Activated CD4-positive, CD25-positive, alpha-beta regulatory T cell (primary cell): Measurements from ENCODE around the gene DDT.
"Not testable (repeated sequence)": the region's sequence is repeated elsewhere in the genome, so short reads cannot be mapped to it uniquely, and the experiment has no call there.

Experiments
- DNase-seq, 4 experiments: peaks; one replicate each; lab custom pipeline; 2025; lab: John Stamatoyannopoulos, UW

DDT gene

DNA sequence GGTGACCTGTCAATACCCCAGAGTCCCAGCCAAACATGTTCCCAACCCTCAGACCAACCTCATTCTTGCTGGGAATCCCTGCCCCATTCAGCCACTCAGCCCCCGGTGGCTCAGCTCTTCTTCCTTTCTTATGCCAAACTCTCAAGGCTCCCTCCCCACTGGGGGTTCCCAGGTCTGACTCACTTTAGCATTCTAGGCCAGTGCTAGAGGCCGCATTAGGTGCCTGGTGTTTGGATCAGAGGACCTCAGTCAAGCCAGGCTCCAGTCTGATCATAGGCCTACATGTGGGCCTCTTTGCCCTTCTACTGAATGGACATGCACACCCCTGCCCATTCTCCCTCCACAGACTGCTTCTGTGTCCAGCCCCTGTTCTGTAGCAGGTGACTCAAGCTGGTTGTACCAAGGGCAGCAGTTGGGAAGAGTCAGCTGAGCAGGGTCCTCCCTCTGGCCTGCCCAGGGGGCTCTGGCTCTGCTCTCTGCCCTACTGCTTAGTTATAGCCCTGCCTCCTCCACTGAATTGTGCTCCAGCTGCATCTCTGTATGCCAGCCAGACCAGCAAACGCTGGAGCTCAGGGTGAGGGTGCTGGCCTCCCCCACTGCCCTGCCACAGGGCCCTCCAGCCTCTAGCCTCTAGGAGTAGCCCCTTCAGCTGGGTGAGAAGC lies 15.5 kb upstream of the DDT start:
- not testable (repeated sequence) for DNase-seq

DNA sequence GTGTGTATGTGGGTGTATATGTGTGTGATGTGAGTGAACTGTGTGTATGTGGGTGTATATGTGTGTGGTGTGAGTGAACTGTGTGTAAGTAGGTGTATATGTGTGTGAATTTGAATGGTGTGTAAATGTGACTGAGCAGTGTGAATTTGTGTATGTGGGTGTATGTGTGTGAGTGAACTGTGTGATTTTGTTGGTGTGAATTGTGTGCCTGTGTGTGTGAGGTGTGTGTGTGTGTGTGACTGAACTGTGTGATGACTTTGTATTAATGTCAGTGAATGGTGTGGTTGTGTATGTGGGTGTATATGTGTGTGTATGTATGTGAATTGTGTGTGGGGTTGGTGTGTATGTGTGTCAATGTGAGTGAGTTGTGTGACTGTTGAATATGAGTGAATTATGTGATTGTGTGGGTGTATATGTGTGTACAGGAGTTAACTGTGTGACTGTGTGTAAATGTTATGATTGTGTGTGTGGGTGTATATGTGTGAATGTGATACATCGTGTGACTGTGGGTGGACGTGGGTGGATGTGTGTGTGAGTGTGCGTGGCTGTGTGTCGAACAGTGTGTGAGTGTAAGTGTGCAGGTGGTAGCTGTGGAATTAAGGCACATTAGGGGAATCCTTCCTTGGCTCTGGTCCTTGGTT lies 12.4 kb upstream of the DDT start:
- DNase-seq, result not testable (repeated sequence)

DNA sequence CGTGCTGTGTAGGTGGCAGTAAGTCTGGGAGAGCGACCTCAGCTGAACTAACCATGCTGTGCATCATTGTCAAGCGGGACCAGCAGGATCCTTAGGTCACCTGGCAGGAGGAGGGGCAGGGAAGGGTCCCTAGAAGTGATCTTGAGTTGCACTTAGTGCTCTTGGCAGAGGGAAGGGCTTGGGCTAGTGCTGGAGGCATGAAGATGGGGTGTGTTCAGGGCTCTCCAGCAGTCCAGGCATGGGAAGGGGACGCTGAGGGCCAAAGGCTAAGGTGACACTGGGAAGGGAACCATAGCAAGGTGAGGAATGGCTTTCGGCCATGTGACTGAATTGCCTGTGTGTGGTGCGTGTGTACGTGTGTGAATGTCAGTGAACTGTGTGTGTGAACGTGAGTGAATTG lies 11.8 kb upstream of the DDT start:
- DNase-seq, result not testable (repeated sequence)

DNA sequence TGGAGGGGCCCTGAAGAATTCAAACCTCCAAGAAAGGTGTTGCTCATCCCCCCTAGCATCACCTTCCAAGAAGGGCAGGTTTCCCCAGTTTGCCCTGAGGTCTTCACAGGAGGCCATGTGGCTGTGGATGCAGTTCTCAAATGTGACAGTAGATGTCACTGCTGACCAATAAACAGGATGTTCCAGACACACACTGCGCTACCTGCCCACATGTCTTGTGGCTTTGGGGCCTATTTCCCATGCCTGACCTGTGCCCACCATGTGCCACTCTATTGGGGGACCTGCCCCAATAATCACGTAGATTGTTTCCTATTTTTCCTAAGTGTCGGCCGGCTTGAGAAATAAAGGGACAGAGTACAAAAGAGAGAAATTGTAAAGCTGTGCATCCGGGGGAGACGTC lies 10.2 kb upstream of the DDT start:
- peak in 2 of 4 experiments; percentile 27 to 55 for DNase-seq

DNA sequence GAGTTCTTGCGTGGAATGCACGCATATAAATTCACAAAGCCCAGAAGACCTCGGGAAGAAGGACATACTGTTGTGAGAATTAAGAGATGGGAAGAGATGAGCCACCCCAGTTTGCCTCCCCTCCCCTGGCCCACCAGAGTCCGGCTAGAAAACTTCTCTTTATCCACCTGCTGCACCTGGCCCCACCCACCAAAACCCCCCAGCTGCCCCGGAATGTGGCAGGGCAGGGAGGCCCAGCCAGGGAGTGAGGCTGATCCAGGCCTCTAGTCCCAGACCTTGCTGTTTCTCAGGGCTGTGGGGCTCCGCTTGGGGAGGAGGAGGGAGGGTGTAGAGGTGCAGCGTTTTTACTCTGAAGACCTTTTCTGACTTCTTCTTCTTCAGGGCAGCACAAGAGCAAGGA lies 6.3 kb upstream of the DDT start:
- DNase-seq, result not testable (repeated sequence)

DNA sequence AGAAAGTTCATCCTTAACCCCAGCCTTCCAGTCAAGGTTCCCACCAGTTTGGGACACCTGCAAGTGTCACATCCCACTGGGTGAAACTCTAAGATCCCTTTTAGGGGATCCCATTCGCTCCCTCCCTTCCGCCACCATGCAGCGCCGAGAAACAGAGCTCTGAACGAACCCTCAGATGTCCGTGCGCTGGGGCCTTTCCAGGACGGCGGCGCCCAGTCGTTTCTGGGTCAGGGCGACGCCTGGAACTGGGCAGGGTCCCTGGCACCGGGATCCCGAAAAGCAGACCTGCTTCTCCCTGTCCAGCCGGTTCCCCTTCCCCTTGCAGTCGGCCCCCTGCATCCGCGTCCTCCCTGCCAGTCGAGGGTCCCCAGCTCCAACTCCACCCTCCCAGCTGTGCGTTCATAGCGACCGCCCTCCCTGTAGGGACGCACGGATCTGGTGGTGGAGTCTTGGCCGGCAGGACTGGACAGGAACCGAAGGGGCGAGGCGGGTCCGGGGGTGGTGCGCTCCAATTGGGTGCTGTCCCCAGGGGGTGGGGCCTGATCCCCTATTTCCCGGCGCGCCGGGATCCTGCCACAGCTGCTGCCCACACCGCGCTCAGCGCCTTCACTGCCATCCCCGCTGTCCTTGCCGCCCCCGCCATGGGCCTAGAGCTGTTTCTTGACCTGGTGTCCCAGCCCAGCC lies 5.5 kb upstream of the DDT start, which contains the start of gene GSTT2:
Gene GSTT2, plus strand, starts transcription at position 578 of the 684 bp plus-strand sequence.
- DNase-seq, result not testable (repeated sequence)

DNA sequence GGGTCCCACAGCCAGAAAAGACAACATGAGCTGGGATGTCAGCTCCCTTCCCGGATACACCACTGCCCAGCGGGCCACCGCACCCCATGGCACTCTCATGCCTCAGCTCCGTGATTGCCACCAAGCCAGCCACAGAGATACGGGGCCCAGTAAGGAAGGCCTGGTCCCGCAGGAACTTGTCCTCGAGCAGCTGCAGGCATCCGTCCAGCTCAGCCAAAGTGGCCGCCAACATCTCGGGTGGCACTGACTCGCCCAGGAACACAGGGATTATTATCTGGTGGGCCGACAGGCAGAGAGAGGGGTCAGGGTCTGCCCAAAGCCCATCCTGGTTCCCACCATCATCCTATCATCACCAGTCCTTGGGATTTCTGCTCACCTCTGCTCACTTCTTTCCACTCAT lies 3.1 kb upstream of the DDT start:
- not testable (repeated sequence) for DNase-seq

DNA sequence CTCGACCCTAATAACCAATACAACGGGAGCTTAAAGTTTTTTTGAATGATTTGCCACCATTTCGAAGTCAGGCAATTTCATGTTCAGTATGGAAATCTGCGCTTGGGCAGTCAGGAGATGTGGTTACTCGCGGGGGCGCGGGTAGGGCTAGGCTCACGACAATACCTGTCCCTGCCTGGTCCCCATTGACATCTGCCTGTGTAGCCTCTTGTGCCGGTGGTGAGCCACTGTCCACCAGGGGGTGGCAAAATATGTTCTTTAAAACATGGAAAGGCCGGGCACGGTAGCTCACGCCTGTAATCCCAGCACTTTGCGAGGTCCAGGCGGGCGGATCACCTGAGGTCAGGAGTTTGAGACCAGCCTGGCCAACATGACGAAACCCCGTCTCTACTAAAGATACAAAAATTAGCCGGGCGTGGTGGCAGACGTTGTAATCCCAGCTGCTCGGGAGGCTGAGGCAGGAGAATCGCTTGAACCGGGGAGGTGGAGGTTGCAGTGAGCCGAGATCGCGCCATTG lies 653 bp upstream of the DDT start:
- not testable (repeated sequence) for DNase-seq

DNA sequence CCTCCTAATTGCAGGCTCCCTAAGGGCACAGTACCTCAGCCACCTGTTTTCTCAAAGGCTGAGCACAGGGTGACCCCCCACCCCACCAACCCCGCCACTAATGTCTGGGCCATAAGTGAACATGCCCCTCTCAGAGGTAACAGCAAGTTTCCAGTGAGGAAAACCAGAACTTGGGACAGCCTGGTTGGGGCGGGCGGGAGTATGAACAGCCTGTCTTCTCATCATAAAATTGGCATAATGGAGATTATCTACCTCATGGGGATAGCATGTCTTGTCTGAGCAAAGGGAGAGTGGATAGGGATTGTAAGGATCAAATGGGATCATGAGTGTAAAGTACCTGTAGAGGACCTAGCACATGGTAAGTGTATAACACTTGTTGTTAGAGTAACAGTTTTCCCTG lies 2.3 kb downstream of the DDT start:
- not testable (repeated sequence) for DNase-seq

DNA sequence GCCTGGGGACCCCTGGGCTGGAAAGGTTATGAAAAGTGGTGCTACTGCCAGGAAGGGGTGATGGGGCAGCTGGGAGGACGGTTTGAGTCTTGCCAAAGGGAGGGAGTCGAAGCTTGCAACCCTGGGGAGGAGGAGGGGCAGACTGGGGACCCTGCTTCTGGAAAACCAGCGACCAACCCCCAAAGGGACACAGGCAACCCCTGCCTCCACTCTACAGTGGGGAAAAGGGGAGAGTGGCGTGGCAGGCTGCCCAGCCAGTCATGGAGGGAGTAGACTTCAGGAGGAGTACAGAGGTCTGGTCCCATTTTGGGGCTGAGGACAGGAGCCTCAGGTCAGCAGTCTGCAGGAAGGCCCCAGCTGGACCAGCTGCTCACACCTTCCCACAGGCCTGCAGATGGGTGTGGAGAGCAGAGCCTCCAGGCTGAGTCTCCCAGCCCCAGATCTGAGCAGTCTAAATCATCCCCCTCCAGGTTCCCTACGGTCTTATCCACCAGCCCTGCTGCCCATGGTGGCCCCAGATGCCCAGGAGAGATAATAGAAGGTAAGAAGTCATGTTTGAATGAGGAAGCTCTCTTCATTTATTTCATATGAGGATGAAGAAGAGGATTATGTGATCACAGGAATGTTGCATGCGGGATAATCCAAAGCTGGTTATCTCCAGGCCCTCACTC lies 3.3 kb downstream of the DDT start:
- DNase-seq, result no peak

DNA sequence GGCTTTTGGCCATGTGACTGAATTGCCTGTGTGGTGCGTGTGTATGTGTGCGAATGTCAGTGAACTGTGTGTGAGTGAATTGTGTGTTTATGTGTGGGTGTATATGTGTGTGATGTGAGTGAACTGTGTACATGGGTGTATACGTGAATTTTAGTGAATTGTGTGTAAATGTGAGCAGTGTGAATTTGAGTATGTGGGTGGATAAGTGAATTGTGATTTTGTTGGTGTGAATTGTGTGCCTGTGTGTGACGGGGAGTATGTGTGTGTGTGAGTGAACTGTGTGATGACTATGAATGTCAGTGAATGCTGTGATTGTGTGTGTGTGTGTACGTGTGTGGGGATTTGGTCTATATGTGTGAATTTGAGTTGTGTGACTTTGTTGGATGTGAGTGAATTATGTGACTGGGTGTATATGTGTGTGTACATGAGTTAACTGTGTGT lies 4.0 kb downstream of the DDT start:
- no peak for DNase-seq

DNA sequence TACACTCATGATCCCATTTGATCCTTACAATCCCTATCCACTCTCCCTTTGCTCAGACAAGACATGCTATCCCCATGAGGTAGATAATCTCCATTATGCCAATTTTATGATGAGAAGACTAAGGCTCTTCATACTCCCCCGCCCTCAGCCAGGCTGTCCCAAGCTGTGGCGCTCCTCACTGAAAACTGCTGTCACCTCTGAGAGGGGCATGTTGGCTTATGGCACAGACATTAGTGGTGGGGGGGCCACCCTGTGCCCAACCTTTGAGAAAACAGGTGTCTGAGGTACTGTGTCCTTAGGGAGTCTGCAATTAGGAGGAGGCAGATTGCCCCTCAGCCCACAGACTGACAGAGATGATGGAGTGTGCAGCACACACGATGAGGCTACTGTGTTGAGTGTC lies 5.2 kb downstream of the DDT start:
- DNase-seq, result no peak

DNA sequence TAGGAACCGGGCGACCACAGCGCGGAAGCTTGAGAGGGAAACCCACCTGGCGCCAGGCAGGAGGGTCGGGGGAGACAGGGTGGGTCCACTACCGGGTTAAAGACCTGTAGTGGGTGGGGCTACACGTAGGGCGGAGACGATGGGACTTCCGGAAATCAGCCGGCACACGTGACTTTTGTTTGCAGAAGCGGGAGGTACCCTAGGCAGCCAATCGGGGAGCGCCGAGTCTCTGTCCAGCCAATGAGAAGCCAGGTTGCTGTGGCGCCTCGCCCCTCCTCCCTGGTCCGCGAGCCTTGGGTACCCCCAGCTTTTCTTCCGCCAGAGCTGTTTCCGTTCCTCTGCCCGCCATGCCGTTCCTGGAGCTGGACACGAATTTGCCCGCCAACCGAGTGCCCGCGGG lies 7.7 kb downstream of the DDT start, which contains the start of gene DDTL:
Gene DDTL, plus strand, starts transcription at position 321 of the 400 bp plus-strand sequence. Its CDS starts 27 bp downstream, at position 348.
- not testable (repeated sequence) for DNase-seq

DNA sequence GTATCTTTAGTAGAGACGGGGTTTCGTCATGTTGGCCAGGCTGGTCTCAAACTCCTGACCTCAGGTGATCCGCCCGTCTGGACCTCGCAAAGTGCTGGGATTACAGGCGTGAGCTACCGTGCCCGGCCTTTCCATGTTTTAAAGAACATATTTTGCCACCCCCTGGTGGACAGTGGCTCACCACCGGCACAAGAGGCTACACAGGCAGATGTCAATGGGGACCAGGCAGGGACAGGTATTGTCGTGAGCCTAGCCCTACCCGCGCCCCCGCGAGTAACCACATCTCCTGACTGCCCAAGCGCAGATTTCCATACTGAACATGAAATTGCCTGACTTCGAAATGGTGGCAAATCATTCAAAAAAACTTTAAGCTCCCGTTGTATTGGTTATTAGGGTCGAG lies 8.1 kb downstream of the DDT start:
- not testable (repeated sequence) for DNase-seq

DNA sequence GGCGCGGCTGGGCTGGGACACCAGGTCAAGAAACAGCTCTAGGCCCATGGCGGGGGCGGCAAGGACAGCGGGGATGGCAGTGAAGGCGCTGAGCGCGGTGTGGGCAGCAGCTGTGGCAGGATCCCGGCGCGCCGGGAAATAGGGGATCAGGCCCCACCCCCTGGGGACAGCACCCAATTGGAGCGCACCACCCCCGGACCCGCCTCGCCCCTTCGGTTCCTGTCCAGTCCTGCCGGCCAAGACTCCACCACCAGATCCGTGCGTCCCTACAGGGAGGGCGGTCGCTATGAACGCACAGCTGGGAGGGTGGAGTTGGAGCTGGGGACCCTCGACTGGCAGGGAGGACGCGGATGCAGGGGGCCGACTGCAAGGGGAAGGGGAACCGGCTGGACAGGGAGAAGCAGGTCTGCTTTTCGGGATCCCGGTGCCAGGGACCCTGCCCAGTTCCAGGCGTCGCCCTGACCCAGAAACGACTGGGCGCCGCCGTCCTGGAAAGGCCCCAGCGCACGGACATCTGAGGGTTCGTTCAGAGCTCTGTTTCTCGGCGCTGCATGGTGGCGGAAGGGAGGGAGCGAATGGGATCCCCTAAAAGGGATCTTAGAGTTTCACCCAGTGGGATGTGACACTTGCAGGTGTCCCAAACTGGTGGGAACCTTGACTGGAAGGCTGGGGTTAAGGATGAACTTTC lies 13.0 kb downstream of the DDT start, which contains the start of gene GSTT2B:
Gene GSTT2B, minus strand, starts transcription at position 112 of the 688 bp plus-strand sequence. Its CDS starts 64 bp downstream, at position 48.
- DNase-seq, result not testable (repeated sequence)

DNA sequence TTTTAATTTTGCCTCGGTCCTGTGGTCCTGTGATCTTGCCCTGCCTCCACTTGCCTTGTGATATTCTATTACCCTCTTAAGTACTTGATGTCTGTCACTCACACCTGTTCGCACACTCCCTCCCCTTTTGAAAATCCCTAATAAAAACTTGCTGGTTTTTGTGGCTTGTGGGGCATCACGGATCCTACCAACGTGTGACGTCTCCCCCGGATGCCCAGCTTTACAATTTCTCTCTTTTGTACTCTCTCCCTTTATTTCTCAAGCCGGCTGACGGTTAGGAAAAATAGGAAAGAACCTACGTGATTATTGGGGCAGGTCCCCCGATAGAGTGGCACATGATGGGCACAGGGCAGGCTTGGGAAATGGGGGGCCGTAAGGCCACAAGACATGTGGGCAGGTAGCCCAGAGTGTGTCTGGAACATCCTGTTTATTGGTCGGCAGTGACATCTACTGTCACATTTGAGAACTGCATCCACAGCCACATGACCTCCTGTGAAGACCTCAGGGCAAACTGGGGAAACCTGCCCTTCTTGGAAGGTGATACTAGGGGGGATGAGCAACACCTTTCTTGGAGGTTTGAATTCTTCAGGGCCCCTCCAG lies 17.8 kb downstream of the DDT start:
- peak; percentile 39 to 76 (median 52) for DNase-seq

DNA sequence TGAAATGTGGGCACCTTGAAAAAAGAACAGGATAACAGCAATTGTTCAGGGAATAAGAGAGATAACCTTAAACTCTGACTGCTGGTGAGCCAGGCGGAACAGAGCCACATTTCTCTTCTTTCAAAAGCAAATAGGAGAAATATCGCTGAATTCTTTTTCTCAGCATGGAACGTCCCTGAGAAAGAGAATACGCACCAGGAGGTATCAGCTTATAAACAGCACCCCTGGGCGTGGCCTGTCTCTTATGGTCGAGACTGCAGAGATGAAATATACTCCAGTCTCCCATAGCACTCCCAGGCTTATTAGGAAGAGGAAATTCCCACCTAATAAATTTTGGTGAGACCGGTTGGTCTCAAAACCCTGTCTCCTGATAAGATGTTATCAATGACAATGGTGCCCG lies 18.4 kb downstream of the DDT start:
- not testable (repeated sequence) for DNase-seq

DNA sequence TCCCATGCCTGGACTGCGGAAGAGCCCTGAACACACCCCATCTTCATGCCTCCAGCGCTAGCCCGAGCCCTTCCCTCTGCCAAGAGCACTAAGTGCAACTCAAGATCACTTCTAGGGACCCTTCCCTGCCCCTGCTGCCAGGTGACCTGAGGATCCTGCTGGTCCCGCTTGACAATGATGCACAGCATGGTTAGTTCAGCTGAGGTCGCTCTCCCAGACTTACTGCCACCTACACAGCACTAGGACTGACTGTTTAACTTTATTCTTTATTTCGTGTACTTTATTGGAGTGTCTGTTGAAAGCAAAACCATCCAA lies 19.3 kb downstream of the DDT start:
- DNase-seq, result not testable (repeated sequence)

DNA sequence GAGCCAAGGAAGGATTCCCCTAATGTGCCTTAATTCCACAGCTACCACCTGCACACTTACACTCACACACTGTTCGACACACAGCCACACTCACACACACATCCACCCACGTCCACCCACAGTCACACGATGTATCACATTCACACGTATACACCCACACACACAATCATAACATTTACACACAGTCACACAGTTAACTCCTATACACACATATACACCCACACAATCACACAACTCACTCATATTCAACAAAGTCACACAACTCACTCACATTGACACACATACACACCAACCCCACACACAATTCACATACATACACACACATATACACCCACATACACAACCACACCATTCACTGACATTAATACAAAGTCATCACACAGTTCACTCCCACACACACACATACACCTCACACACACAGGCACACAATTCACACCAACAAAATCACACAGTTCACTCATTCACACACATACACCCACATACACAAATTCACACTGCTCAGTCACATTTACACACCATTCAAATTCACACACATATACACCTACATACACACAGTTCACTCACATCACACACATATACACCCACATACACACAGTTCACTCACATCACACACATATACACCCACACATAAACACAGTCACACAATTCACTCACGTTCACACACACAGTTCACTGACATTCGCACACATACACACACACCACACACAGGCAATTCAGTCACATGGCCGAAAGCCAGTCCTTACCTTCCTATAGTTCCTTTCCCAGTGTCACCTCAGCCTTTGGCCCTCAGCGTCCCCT lies 19.8 kb downstream of the DDT start:
- DNase-seq, result not testable (repeated sequence)

DNA sequence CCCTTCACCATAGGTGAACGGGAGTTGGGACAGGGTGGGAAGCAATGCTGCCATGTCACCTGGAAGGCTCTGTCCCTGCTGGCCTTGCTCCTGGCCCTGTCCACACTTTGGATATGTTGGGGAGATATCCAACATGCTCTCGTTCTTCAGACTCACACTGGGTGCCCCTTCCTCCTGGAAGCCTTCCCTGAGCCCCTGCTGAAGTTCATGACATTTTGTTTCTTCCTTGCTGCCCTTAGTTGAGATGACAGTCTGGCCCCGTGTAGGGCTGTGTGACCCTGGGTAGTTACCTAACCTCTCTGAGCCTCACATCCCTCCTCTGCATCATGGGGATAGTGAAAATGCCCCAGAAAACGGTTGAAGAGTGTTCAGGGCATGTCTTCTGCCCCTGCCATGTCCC lies 20.8 kb downstream of the DDT start:
- DNase-seq, result not testable (repeated sequence)
